Suprapubic skin (tissue), 4 donors: ENCODE results near the gene GAS7.

ENCODE experiments used
- CTCF ChIP-seq, 2 donors: fragments of 200-600 bp in 1 of 2; fragments of 450-650 bp in 1 of 2; sonication (generic) in 1 of 2; IDR thresholded peaks; one replicate each; pipeline ENCODE4 v1.5.1; 2016 to 2019; ENCODE audit warnings: antibody characterized with exemption in 2 of 2, mild to moderate bottlenecking in 1 of 2, moderate library complexity in 1 of 2
- EP300 ChIP-seq: sonication (generic); formaldehyde crosslinking; IDR thresholded peaks from one replicate; pipeline ENCODE4 v1.6.1; 2017; ENCODE audit warnings: antibody characterized with exemption
- POLR2A ChIP-seq, 2 donors: fragments of 450-650 bp; IDR thresholded peaks; one replicate each; pipeline ENCODE4 v1.6.1; 2017; ENCODE audit warnings: antibody characterized with exemption in 2 of 2, mild to moderate bottlenecking in 2 of 2, moderate library complexity in 2 of 2
- POLR2AphosphoS5 ChIP-seq, 3 donors: sonication (generic); formaldehyde crosslinking; IDR thresholded peaks; one replicate each; pipeline ENCODE4 v1.6.1; 2017; ENCODE audit warnings: antibody characterized with exemption in 3 of 3

- no peak for TF ChIP-seq POLR2A (IDR thresholded peaks at IDR 0.05)
- TF ChIP-seq CTCF (IDR thresholded peaks at IDR 0.05) = no peak
- no peak for TF ChIP-seq EP300
- TF ChIP-seq POLR2AphosphoS5 (IDR thresholded peaks at IDR 0.05) = no peak
Measured at GRCh38 chr17:9979463-9979995, 218.9 kb downstream of the GAS7 start.
